ENCODE measurements around the gene HAGH.

HAGH gene

DNA sequence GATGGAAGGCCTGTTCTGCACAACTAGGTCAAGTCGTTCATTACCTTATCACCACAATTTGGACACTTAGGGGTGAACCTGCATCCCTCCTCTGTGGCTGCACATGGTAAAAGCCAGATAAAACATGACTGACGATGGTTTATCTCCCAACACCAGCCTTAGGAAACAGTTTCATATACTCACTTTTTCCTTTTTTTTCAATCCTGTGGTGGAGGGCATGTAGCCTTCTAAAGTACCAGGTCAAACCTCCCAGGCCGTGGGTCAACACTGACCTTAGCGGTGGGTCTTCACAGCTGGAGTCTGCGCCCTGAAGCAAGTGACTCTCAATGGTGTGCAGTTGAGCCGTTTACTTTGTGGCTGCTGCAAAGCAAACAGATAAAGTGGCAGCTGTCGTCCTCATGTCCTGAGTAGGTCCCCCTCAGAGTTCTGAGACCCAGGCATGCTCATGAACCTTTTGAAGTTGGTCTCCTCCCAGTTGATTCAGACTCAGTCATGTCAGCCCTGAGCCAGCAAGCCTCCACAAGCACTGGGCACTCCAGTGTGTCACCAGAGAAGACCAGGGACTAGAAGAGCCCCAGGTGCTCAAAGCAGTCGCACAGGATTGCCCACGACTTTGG, 6.3 kb upstream of the HAGH start:
- DNase-seq (ENCODE audit: extremely low spot score), result no peak
- CTCF ChIA-PET, result no interaction called here
- POLR2A ChIA-PET, result no interaction called here
- TF ChIP-seq CTCF (IDR thresholded peaks at IDR 0.05; ENCODE audit: control extremely low read depth, extremely low read depth, low read depth, missing control alignments), result no peak

GRCh38 chr16:1831186-1832075, 4.8 kb upstream of the HAGH start:
- ChIA-PET CTCF (no interaction called here), POLR2A (no interaction called here)
- TF ChIP-seq CTCF (IDR thresholded peaks at IDR 0.05; ENCODE audit: control extremely low read depth, extremely low read depth, low read depth, missing control alignments), result no peak
- DNase-seq (ENCODE audit: extremely low spot score), result no peak

DNA sequence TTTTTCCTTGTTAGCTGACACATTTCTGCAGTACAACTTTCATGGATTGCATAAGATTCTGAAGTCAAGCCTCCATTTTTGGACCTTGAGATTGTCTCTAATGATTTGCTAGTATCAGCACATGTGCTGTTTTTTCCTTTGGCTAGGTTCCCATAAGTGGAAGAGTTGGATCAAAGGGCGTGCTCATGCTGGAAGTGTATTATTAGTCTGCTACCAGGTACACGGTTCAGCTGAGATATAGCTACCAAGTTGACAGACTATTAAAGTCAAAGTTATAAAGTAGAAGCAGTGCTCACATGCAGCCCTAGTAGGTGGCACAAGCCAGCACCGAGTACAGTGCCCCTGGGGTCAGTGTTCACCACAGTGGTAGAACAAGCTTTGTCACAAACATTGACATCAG, 3.6 kb upstream of the HAGH start:
- ChIA-PET POLR2A (no interaction called here), CTCF (no interaction called here)
- DNase-seq (ENCODE audit: extremely low spot score), result no peak
- no peak for TF ChIP-seq CTCF (IDR thresholded peaks at IDR 0.05; ENCODE audit: control extremely low read depth, extremely low read depth, low read depth, missing control alignments)

- ChIA-PET POLR2A (interaction anchor here (1.3 kb wide), 1 partner anchor 136 kb away, joined by 3 read pairs; the partner anchor contains the start of gene RPS2), CTCF (no interaction called here)
- no peak for DNase-seq (ENCODE audit: extremely low spot score)
- no peak for TF ChIP-seq CTCF (IDR thresholded peaks at IDR 0.05; ENCODE audit: control extremely low read depth, extremely low read depth, low read depth, missing control alignments)
Measured at GRCh38 chr16:1828645-1829410, 2.2 kb upstream of the HAGH start.

DNA sequence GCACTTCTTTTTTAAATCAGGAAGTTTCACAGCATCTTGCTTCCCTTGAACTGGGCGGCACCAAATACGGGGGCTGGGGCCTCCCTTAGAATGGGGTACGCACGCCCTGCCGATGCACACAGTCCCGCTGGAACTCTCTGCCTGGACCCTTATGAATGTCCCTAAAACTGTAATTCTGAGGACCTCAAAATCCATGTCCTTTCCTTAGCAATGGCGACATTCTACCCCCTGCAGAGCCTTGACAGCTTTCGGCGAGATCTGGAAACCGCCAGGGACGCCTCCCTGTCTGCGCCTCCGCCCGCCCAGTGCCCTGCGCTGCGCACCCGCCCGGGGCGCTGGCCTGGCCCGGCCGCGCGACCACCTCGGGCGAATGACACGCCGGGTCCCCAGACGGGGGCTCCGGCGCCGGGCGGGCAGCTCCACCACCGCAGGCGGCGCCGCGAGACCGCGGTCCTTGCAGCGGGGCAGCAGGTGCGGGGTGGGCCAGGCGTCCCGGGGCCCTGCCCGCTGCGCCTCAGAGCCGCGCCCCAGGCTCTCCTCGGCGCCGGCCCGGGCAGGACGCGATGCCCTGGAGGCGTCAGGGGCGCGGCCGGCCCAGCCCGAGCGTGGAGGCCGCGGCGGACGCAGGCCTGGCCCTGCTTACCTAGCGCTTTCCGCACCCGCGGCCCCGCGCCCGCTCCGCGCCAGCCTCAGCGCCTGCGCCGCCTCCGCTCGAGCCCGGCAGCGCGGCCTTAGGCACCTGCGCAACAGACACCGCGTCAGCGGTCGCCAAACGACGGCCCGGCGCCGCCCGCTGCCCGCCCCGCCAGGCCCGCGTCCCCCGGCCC, 548 bp downstream of the HAGH start:
- no peak for TF ChIP-seq CTCF (IDR thresholded peaks at IDR 0.05; ENCODE audit: control extremely low read depth, extremely low read depth, low read depth, missing control alignments)
- ChIA-PET CTCF (interaction anchor here (1.0 kb wide), 1 partner anchor 43 kb away, joined by 3 read pairs; the partner anchor contains the start of genes NUBP2 and SPSB3), POLR2A (no interaction called here)
- peak; percentile 88 for DNase-seq (ENCODE audit: extremely low spot score)
